Caki2 (cell line): Measurements from ENCODE around the gene TUBA8. TPM values are rescaled to one million over a fixed set of nuclear protein-coding genes. Genes with fewer than 3 reads are reported as not detected.

Experiments
- DNase-seq: peaks from one replicate; pipeline ENCODE4 v3.0.0-alpha.2; 2015; ENCODE audit warnings: low read depth
- in situ Hi-C: cut with HindIII; loops from 2 replicates; pipeline ENCODE4 v1.10.0; 2016; ENCODE audit warnings: low sequenced_read_pairs, low pct_unique_long_range_greater_than_20kb, mixed read lengths
- total RNA-seq: library from RNA; depleted of rRNA; stranded (reverse); fragments of >200 nt; shearing (Covaris generic); gene quantifications from 2 replicates; pipeline ENCODE4 v1.2.3, GENCODE V29; 2014; ENCODE audit warnings: low replicate concordance

The TUBA8 gene
- total RNA-seq, 1 experiment from 2014 or later = 2.4 TPM

DNA sequence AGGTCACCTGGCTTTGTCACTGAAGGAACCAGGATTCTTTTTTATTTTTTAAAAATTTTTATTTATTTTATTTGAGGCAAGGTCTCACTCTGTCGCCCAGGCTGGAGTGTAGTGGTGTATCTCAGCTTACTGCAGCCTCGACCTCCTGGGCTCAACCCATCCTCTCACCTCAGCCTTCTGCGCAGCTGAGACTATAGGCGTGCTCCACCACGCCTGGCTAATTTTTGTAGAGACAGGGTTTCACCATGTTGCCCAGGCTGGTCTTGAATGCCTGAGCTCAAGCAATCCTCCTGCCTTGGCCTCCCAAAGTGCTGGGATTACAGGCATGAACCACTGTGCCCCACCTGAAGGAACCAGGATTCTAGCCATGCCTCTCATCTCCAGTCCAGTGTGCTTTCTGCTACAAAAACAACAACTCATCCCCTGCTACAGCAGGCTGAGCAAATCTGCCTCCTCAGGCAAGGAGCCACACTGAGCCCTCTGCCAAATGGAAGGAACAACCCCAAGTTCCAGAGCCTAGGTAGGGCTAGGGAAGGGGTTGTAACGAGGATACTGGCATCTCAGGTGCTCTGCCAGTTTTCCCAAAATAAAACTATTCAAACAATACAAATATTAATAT is 35.4 kb upstream of the TUBA8 start:
- no peak for DNase-seq
- in situ Hi-C loops = no loop called here

DNA sequence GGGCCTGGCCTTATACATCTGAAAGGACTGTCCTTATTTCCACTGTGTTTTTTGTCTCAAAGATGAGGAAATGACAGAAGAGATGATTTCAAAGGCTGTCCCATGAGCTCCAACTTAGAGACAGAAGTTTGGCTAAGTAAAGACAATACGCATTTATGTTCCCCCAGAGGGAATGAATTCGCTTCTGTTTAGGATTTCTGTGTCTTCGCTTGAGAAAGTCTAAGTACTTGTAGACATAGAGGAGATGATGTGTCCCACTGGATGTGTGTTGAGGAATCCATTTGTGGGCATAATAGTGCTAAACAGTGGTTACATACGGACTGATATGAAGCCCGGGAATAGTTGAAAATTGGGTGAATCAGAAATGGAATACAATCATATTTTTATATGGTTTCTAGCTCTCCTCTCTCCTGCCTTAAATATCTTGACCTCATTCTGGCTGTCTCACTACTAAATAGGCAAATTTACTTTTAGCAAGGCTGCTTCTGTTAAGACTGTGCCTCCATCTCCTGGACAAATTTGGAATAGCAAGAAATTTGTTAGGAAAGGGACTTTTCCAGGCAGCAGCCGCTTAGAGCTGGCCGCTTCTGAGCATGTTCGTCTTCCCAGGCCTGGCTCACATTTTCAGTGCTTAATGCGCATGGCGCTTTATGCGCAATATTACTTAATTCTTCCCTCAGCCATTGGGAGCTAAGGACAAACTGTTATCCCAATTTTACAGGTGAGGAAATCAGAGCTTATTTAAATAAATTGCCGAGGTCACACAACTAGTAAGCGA is 34.7 kb upstream of the TUBA8 start:
- peak; percentile 82 for DNase-seq
- in situ Hi-C loops = no loop called here

DNA sequence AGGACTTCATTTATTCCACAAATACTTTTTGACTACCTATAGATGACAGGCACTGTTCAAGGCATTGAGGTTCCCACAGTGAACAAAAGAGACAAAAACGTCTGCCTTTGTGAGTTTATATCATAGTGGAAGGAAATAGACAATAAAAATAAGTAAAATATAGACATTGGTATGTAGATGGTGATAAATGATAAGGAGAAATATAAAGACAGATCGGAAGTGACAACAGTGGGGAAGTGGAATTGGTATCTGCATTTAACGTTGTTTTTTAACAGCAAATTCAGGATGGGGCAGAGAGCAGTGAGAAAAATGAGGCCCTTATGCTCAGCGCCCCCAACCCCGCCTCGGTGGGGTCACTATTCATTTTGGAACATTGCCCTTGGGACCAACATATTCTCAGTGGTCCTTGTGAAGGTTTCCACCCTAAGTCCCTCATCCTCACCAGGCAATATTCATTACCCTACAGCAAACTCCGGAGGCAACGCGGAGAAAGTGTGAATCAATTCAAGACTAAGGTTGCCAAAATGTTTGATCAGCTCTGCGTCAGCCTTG is 33.4 kb upstream of the TUBA8 start:
- in situ Hi-C loops = no loop called here
- no peak for DNase-seq

DNA sequence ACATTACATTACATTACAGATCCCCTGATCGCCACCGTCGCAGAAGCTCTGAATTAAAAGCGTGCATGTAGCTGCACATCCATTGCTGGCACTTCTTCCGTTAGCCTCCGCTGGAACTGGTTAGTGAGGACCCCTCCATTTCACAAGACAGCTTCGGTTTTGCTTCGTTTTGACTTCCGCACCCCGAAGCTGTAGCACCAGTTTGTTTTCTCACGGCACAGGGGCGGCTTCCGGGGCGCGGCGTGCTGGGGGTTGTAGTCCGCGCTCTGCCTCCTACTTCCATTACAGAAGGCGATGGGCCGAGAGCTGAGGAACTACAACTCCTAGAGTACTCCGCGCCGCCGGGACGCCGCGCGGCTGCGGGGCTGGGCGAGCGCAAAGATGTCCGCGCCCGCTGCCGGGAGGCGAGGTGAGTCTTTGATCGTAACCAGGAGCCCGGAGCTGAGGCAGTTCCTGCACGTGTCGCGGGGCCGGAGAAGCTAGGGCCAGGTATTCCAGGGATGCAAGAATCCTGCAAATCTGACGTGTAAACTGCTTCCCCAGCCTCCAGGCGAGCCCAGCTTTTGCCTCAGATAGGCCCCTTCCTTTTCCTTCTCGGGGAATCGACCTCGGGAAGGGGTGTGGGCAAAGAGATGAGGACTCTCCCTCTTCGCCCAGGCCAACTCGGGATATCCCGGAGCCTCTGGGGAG is 32.8 kb upstream of the TUBA8 start, which contains the start of gene PEX26:
PEX26 (plus strand) TSS at position 352 of the 690 bp plus-strand sequence. CDS start 387 bp downstream, outside the sequence.
- peak; percentile 89 for DNase-seq
- in situ Hi-C loops = no loop called here

DNA sequence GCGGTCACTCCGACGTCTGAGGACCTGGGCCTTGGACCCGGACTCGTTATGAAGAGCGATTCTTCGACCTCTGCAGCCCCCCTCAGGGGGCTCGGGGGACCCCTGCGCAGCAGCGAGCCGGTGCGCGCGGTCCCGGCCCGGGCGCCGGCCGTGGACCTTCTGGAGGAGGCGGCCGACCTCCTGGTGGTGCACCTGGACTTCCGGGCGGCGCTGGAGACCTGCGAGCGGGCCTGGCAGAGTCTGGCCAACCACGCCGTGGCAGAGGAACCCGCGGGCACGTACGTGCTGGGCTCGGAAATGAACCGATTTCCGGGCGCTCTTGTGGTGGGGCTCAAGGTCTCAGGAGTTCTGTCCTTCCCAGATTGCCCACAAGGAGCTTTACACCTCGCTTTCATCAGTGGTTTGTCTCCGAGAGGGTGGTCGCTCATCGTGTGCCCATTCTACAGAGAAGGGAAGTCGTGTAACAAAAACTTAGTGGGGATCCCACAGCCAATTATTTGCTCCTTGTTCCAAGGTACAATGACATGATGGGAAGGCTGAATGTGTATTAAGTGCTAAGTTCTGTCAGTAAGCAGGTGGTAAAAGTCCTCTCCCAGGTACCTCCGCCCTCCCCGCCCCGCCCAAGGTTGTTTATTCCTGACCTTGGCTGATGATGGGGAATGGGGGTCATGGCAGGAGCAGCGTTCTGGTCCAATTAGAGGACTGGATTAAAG is 32.1 kb upstream of the TUBA8 start:
- peak; percentile 37 for DNase-seq
- in situ Hi-C loops = no loop called here

DNA sequence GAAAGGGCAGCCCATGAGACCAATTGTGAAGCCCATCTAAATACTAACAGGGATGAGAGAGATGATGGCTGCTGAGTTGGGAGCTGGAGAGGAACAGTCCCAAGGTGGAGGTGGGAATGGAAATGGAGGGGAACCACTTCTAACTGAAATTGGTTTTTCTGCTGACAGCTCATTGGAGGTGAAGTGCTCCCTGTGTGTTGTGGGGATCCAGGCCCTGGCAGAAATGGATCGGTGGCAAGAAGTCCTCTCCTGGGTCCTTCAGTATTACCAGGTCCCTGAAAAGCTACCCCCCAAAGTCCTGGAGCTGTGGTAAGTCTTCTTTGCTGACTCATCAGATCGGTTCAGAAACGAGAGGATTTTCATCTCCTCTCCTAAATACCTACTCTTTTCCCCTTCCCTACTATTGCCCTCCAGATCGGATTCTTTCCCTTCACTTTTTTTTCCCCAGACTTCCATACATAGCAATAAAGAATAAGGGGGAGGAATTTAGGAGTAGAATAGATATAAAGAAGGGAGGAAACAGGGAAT is 30.8 kb upstream of the TUBA8 start:
- in situ Hi-C loops = no loop called here
- no peak for DNase-seq

DNA sequence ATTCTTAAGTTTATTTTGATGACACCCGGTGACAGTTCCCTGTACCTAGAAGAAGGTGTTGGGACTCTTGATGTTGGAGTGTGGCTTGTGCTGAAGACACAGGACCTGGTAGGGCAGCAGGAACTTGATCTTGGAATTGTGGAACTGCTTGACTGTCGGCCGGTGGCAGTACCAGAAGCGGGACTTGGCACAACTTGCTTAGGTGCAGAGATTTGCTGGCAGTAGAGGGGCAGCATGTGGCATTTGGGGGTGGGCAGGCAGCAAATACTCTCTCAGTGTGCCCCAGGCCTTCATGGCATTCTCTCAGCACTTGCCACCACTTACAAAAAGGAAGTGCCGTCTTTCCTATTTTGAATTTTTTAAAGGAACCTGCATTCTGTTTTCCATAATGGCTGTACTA is 29.2 kb upstream of the TUBA8 start:
- no peak for DNase-seq
- in situ Hi-C loops = no loop called here

DNA sequence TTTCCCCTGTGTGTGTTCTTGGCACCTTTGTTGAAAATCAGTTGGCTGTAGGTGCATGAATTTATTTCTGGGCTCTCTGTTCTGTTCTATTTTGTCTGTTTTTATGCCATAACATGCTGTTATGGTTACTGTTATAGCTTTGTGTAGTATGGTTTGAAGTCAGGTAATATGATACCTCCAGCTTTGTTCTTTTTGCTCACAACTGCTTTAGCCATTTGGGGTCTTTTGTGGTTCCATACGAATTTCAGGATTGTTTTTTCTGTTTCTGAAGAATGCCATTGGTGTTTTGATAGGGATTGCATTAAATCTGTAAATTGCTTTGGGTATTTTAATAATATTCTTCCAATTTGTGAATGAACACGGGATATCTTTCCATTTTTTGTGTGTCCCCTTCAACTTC is 28.1 kb upstream of the TUBA8 start:
- in situ Hi-C loops = no loop called here
- DNase-seq = no peak

DNA sequence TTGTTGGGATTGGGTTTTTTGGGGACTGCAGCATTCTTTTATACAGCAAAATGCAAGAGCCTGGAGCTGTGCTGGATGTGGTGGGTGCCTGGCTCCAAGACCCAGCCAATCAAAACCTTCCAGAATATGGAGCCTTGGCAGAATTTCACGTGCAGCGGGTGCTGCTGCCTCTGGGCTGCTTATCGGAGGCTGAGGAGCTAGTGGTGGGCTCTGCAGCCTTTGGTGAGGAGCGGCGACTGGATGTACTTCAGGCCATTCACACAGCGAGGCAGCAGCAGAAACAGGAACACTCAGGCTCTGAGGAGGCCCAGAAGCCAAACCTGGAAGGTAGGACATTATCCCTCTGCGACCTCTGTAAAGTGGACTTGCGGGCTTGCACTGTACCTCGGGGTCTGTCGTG is 27.2 kb upstream of the TUBA8 start:
- in situ Hi-C loops = no loop called here
- no peak for DNase-seq

DNA sequence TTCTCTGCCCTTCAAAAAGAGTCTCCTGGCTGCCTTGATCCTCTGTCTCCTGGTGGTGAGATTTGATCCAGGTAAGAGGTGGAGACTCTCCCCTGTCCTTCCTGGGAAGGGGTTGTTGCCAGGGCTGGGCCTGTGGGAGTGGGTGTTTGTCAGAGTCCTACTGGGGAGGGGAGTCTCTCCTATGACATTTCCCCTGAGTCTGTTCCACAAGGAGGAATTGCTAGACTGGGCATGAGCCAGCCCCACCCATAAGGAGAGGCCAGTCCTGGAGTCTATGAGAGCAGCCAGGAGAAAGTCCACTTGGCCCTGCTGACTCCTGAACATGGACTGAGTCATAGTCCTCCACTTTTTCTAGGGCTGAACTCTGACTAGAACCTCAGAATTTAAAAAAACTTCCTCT is 25.4 kb upstream of the TUBA8 start:
- in situ Hi-C loops = no loop called here
- no peak for DNase-seq

DNA sequence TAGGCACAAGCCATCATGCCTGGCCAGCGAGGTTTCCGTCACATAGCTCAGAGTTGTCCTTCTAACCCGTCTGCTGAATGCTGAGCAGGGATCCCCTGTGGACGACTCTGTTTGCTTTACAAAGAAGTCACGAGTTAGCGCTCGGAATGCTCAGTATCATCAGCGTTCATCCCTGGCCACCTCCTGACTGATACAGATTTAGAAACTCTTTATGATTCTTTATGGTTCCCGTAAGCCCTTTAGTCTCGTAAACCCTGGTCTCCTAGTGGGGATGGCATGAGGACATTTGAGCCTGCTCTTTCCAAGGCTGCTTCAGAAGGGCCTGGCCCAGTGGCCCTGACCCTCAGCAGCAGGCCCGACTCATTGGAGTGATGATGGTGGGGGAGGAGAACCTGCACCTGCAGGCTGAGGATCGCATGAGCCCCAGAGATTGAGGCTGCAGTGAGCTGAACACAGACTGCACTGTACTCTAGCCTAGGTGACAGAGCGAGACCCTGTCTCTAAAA is 23.2 kb upstream of the TUBA8 start:
- DNase-seq = no peak
- in situ Hi-C loops = no loop called here

DNA sequence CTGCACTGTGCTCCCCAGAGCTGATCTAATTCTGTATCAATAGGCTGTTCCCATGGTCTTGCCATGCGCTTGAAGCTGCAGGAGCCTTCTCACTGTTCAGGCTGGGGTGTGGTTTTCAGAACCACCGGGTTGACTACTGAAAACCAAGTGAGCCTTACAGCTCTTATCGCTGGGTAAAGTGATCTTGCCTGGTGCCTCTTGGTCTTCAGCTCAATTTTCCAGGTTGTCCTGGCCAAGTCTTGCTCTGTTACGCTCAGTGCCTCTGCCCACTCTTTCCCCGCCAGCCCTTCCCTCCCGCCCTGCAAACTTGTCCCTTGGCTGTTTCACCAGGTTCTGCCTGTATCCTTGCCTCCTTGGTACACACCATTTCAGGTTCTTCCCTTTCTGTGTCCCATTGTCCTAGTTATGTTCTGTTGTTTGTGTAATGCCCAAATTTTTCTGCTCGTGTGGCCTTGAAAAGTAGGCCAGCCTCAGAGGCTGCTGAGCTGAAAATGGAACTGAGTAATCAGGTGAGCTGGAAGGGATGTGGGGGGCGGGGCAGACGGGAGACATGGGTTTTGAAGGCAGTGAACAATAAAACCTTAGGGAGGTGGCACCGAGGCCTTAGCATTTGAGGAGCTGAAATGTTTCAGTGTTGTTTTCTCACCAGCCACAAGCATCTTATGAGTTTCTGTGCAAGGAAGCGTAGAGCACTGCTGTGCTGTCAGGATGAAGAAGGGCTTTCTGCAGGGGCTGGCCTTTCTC is 21.6 kb upstream of the TUBA8 start:
- DNase-seq = peak; percentile 63
- in situ Hi-C loops = no loop called here

DNA sequence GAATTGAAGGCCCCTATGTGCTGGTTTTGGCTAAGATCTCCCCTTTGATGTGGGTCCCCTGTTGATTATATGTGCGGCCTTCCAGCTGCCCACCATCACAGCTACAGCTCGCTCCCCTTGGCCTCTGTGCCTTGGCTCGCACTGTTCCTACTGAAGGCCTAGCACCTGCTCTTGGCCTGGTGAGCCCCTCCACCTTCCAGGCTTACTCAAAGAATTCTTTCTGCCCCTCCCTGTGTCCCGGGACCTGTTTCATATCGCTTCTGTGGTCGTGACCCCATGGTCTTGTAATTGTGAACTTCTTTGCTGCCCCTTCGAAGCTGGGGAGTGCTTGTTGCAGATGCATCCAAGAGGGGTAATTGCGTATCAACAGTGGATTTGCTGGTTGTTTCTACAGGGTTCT is 20.3 kb upstream of the TUBA8 start:
- in situ Hi-C loops = no loop called here
- DNase-seq = no peak

DNA sequence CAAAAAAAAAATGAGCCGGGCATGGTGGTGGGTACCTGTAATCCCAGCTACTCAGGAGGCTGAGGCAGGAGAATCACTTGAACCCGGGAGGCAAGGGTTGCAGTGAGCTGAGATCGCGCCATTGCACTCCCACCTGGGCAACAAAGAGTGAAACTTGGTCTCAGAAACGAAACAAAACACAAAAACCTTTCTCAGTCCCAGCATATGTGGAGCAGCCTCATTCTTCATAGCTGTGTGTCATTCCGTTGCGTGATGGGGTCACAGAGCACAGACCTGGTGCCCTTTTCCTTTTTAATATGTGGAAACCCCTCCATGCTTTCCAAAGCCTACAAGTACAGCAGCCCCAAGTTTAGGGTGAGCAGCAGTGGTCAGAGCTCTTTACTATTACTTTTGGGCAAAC is 19.1 kb upstream of the TUBA8 start:
- in situ Hi-C loops = no loop called here
- DNase-seq = no peak

DNA sequence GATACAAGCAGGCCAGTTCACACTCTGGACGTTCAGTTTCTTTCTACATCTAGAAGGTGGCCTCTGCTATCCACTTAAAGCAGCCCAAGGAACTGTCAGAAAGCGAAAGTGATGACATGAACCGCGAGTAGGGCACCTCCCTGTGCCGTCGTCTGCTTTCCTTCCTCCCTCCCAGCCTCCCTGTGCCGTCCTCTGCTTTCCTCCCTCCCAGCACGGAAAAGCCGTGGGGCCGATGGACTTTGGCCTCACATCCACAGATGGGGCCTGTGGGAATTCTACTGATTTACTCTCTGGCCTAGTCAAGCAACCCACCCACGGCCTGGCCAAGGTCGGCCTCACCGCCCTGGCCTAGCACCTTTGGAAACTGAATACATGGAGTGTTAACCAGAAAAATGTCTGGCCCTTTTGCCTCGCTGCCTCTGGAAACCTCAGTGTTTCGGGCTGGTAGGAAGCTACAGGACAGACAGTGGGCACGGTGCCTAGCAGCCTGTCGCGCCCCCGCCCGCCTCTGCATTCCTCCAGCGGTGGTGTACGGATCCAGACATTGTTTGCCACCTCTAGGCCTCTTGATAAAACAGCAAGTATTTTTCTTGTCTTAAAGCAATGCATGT is 18.6 kb upstream of the TUBA8 start:
- in situ Hi-C loops = no loop called here
- peak; percentile 81 for DNase-seq

DNA sequence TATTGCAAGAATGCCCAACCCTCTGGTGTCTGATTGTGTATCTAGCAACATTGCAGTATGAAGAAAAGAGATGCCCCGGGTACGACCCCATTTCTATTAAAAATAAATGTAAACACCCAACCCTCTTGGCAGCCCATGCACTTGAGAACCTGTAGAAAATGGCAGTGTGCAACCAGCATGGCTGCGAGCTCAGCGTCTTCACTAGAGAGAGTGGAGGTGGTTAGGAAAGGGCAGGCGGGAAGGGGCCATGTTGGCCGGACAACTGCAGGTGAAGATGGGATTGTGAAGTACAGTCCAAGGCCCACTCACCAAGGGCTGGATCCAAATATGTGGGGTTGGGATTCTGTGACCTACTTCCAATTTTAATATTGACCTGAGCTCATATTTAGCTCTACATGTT is 16.9 kb upstream of the TUBA8 start:
- no peak for DNase-seq
- in situ Hi-C loops = no loop called here

DNA sequence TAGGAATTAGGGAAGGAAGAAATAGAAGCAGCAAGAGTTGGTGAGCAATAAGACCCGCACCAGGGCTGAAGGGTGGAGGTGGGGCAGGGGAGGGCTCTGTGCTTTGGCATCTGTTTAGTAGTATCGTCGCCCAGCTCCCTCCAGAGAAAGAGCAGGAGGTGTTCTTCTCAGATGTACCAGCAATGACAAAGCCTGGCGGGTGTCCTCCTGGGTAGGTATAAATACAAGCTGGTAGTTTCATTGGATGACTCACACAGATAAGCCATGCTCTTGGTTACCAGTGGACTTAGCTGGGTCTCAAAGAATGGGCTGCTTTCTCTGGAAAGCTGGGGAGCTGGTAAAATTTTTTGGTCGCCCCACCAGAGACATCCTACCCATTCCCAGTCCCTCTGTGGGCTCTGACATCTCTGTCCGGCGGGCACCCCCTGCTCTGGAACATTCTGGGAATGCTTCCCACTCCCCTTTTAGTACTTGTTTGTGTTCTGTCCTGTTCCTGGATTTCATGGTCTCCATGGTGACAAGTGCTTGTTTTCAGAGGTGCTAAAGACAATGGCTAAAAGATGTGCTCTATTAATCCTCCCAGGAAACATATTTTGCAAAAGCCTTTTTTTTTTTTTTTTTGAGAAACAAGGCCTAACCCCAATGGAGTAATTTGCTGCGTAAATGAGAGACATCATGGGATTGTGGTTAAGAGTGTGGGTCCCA is 15.4 kb upstream of the TUBA8 start:
- DNase-seq = peak; percentile 67
- in situ Hi-C loops = no loop called here
